Endodermal cell (in vitro differentiated cells): ENCODE results near the gene INPP4B. TPM values are rescaled to one million over a fixed set of nuclear protein-coding genes. Genes with fewer than 3 reads are reported as not detected.

Source experiments
- DNase-seq: peaks from one replicate; pipeline ENCODE4 v3.0.0-alpha.2; 2017
- H3K27ac ChIP-seq: 2 replicates; pipeline ENCODE4 v1.5.1; 2013; ENCODE audit warnings: mild to moderate bottlenecking, low read depth, low read length, moderate library complexity
- H3K27me3 ChIP-seq: 2 replicates; pipeline ENCODE4 v1.6.1; 2013; ENCODE audit warnings: mild to moderate bottlenecking, low read length, moderate library complexity; ENCODE audit not compliant: insufficient read depth, control insufficient read depth, poor library complexity, severe bottlenecking
- H3K36me3 ChIP-seq: 2 replicates; pipeline ENCODE4 v1.7.0; 2013; ENCODE audit warnings: mild to moderate bottlenecking, low read length, moderate library complexity; ENCODE audit not compliant: control insufficient read depth, insufficient read depth
- H3K4me1 ChIP-seq: one replicate; pipeline ENCODE4 v1.7.0; 2013; ENCODE audit warnings: low read length; ENCODE audit not compliant: control insufficient read depth, insufficient read depth
- H3K4me3 ChIP-seq: 2 replicates; pipeline ENCODE4 v1.5.1; 2013; ENCODE audit warnings: mild to moderate bottlenecking, low read length, moderate library complexity
- H3K9ac ChIP-seq: 2 replicates; pipeline ENCODE4 v1.6.1; 2013; ENCODE audit warnings: mild to moderate bottlenecking, low read length, moderate library complexity; ENCODE audit not compliant: poor library complexity, severe bottlenecking; ENCODE audit errors: extremely low read depth
- H3K9me3 ChIP-seq: 2 replicates; pipeline ENCODE4 v1.6.1; 2013; ENCODE audit warnings: mild to moderate bottlenecking, low read length, moderate library complexity; ENCODE audit not compliant: control insufficient read depth
- H3K27ac Mint-ChIP-seq: 2 replicates; pipeline ENCODE4 v1.8.0; 2020; ENCODE audit warnings: mixed read lengths
- H3K27me3 Mint-ChIP-seq: 2 replicates; pipeline ENCODE4 v1.8.0; 2021; ENCODE audit warnings: mild to moderate bottlenecking, mixed read lengths; ENCODE audit not compliant: insufficient read depth
- H3K36me3 Mint-ChIP-seq: 2 replicates; pipeline ENCODE4 v1.8.0; 2020; ENCODE audit warnings: low read depth, mixed read lengths
- H3K4me1 Mint-ChIP-seq: 2 replicates; pipeline ENCODE4 v1.8.0; 2020; ENCODE audit warnings: mixed read lengths
- H3K4me3 Mint-ChIP-seq: 2 replicates; pipeline ENCODE4 v1.8.0; 2020; ENCODE audit warnings: mild to moderate bottlenecking, moderate library complexity, mixed read lengths
- H3K9me3 Mint-ChIP-seq: 2 replicates; pipeline ENCODE4 v1.8.0; 2020; ENCODE audit warnings: mild to moderate bottlenecking, mixed read lengths
- WGBS, 2 experiments: methylation state at CpG; one replicate each; pipeline versions ENCODE4 v1.1.5 to v1.1.7; 2013; ENCODE audit warnings: missing lambda C conversion rate in 2 of 2, mixed read lengths in 1 of 2; ENCODE audit not compliant: insufficient coverage in 1 of 2, insufficient read length in 1 of 2; 5-methylcytosine and 5-hydroxymethylcytosine counted together
- total RNA-seq, 2 donors: library from RNA; stranded (reverse); fragmentation: NEBNext Ultra II Directional in 1 of 2; extraction: Animal tissue kit (Norgen Biotek cat#: 25700) in 1 of 2; gene quantifications; 2 replicates in 1 of 2; 3 replicates in 1 of 2; pipeline ENCODE4 v1.2.1, GENCODE V29; 2021
- TF ChIP-seq, protein P1 (sequence below): fragments of 200-600 bp; sonication (generic); conservative IDR thresholded peaks from 2 replicates; pipeline ENCODE4 v1.5.0; 2021; ENCODE audit warnings: antibody characterized with exemption, mild to moderate bottlenecking

INPP4B gene
- total RNA-seq, 2 donors from 2014 or later = 0.64 to 0.66 TPM

DNA sequence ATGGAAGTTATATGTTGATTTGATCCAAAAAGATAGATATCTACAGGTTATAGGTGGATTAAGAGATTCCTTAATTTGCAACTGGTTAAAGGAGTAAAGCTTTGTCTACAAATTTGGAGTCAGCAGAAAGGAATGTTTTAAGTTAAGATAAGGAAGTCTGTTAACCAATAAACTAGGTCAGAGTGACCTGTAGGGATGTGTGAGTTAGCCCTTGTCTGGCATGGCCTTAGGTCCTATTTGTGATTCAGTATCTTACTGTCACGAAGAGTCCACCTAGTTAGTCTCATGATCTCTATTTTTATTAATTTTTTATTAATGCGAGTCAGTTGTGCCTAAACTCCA is 230.8 kb downstream of the INPP4B start:
- H3K27me3 ChIP-seq = no peaks in the 10 kb centered on the region
- Mint-ChIP-seq H3K27ac (no peak overlapping the region), H3K9me3 (no peaks in the 10 kb centered on the region), H3K27me3 (no peaks in the 10 kb centered on the region), H3K36me3 (no peaks in the 10 kb centered on the region), H3K4me1 (peaks cover 5% of the 10 kb centered on the region), H3K4me3 (no peak overlapping the region)
- no peak for DNase-seq
- no peaks in the 10 kb centered on the region for H3K36me3 ChIP-seq
- H3K27ac ChIP-seq = no peak overlapping the region
- no peaks in the 10 kb centered on the region for H3K9me3 ChIP-seq
- H3K4me3 ChIP-seq = no peak overlapping the region
- H3K9ac ChIP-seq = no peak overlapping the region
- TF ChIP-seq, protein P1, sequence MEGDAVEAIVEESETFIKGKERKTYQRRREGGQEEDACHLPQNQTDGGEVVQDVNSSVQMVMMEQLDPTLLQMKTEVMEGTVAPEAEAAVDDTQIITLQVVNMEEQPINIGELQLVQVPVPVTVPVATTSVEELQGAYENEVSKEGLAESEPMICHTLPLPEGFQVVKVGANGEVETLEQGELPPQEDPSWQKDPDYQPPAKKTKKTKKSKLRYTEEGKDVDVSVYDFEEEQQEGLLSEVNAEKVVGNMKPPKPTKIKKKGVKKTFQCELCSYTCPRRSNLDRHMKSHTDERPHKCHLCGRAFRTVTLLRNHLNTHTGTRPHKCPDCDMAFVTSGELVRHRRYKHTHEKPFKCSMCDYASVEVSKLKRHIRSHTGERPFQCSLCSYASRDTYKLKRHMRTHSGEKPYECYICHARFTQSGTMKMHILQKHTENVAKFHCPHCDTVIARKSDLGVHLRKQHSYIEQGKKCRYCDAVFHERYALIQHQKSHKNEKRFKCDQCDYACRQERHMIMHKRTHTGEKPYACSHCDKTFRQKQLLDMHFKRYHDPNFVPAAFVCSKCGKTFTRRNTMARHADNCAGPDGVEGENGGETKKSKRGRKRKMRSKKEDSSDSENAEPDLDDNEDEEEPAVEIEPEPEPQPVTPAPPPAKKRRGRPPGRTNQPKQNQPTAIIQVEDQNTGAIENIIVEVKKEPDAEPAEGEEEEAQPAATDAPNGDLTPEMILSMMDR = no peak
- no peaks in the 10 kb centered on the region for H3K4me1 ChIP-seq
- WGBS, 2 experiments = 85 to 100% methylated on average over 1 to 2 of the region's 2 CpGs

GRCh38 chr4:142614621-142615323 is 231.3 kb downstream of the INPP4B start:
- no peaks in the 10 kb centered on the region for H3K4me1 ChIP-seq
- Mint-ChIP-seq H3K27ac (no peak overlapping the region), H3K4me1 (peaks cover 5% of the 10 kb centered on the region), H3K9me3 (no peaks in the 10 kb centered on the region), H3K4me3 (no peak overlapping the region), H3K27me3 (no peaks in the 10 kb centered on the region), H3K36me3 (no peaks in the 10 kb centered on the region)
- WGBS, 2 experiments = 91 to 95% methylated on average over 1 of the region's 2 CpGs
- H3K9ac ChIP-seq = no peak overlapping the region
- no peaks in the 10 kb centered on the region for H3K9me3 ChIP-seq
- TF ChIP-seq, protein P1 = no peak
- H3K4me3 ChIP-seq = no peak overlapping the region
- H3K27ac ChIP-seq = no peak overlapping the region
- no peaks in the 10 kb centered on the region for H3K36me3 ChIP-seq
- DNase-seq = no peak
- H3K27me3 ChIP-seq = no peaks in the 10 kb centered on the region

GRCh38 chr4:142607976-142608375 is 238.1 kb downstream of the INPP4B start:
- Mint-ChIP-seq H3K4me1 (no peaks in the 10 kb centered on the region), H3K27me3 (no peaks in the 10 kb centered on the region), H3K36me3 (no peaks in the 10 kb centered on the region), H3K9me3 (peaks cover 3% of the 10 kb centered on the region), H3K4me3 (no peak overlapping the region), H3K27ac (no peak overlapping the region)
- Histone ChIP-seq H3K4me1 (no peaks in the 10 kb centered on the region), H3K4me3 (no peak overlapping the region), H3K9ac (no peak overlapping the region), H3K27ac (no peak overlapping the region), H3K27me3 (no peaks in the 10 kb centered on the region), H3K36me3 (no peaks in the 10 kb centered on the region), H3K9me3 (peaks cover 14% of the 10 kb centered on the region)
- DNase-seq = no peak
- TF ChIP-seq, protein P1 = no peak
- WGBS, 2 experiments = 100% methylated on average over 1 of the region's 1 CpG; no CpG with 5 or more reads in 1 of the 2 experiments
